ENCODE data around the gene KPTN. TPM values are rescaled to one million over a fixed set of nuclear protein-coding genes. Genes with fewer than 3 reads are reported as not detected.

KPTN gene
- total RNA-seq, 1 experiment from 2014 or later, result 8.0 TPM

GRCh38 chr19:47469363-47469700 lies 14.7 kb downstream of the KPTN start:
- CTCF ChIA-PET, result no interaction called here

GRCh38 chr19:47467914-47468313 lies 16.1 kb downstream of the KPTN start:
- Histone ChIP-seq H4K20me1 (ENCODE audit: low read length) (no peaks in the 10 kb centered on the region), H3K27ac (ENCODE audit: low read length) (no peak overlapping the region), H3K9ac (ENCODE audit: low read length) (no peak overlapping the region), H3K27me3 (ENCODE audit: low read length) (peaks cover 31% of the 10 kb centered on the region), H3K4me1 (ENCODE audit: insufficient read depth, low read length) (no peaks in the 10 kb centered on the region), H3K4me2 (ENCODE audit: low read length) (no peak overlapping the region), H2AFZ (ENCODE audit: low read length) (no peak overlapping the region), H3K4me3 (ENCODE audit: low read length) (no peak overlapping the region), H3K9me3 (ENCODE audit: low read length) (no peaks in the 10 kb centered on the region), H3K9me2 (replicated peaks; ENCODE audit: low read length) (no peaks in the 10 kb centered on the region), H3F3A (ENCODE audit: low read length, unreplicated experiment) (no peaks in the 10 kb centered on the region), H3K79me2 (ENCODE audit: low read length) (no peaks in the 10 kb centered on the region), H3K36me3 (ENCODE audit: low read depth, low read length) (no peaks in the 10 kb centered on the region)
- ChIA-PET POLR2A (ENCODE audit: unreplicated experiment) (no interaction called here), CTCF (no interaction called here)
- BruUV-seq (replicated peaks), result no TSS peak
- intact Hi-C loops (cut with micrococcal nuclease), result no loop called here
- no peak for ATAC-seq
- DNase-seq, result no peak
- TF ChIP-seq EZH2 (IDR thresholded peaks at IDR 0.05; ENCODE audit: low read length, unreplicated experiment) (no peak), EZH2phosphoT487 (IDR thresholded peaks at IDR 0.05; ENCODE audit: borderline replicate concordance, low read length) (no peak)
- TF ChIP-seq, protein P1, sequence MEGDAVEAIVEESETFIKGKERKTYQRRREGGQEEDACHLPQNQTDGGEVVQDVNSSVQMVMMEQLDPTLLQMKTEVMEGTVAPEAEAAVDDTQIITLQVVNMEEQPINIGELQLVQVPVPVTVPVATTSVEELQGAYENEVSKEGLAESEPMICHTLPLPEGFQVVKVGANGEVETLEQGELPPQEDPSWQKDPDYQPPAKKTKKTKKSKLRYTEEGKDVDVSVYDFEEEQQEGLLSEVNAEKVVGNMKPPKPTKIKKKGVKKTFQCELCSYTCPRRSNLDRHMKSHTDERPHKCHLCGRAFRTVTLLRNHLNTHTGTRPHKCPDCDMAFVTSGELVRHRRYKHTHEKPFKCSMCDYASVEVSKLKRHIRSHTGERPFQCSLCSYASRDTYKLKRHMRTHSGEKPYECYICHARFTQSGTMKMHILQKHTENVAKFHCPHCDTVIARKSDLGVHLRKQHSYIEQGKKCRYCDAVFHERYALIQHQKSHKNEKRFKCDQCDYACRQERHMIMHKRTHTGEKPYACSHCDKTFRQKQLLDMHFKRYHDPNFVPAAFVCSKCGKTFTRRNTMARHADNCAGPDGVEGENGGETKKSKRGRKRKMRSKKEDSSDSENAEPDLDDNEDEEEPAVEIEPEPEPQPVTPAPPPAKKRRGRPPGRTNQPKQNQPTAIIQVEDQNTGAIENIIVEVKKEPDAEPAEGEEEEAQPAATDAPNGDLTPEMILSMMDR (conservative IDR thresholded peaks at IDR 0.05; ENCODE audit: low read depth, low read length), result no peak

More at GRCh38 chr19:47469363-47469700, 14.7 kb downstream of the KPTN start:
- no TSS peak for BruUV-seq (replicated peaks)
- POLR2A ChIA-PET (ENCODE audit: unreplicated experiment), result no interaction called here
- no peak overlapping the region for H3K27ac ChIP-seq (ENCODE audit: low read length)
- no peaks in the 10 kb centered on the region for H3K9me3 ChIP-seq (ENCODE audit: low read length)
- no peak for TF ChIP-seq EZH2phosphoT487 (IDR thresholded peaks at IDR 0.05; ENCODE audit: borderline replicate concordance, low read length)
- no peak for TF ChIP-seq EZH2 (IDR thresholded peaks at IDR 0.05; ENCODE audit: low read length, unreplicated experiment)
- TF ChIP-seq, protein P1 (conservative IDR thresholded peaks at IDR 0.05; ENCODE audit: low read depth, low read length), result no peak
- ATAC-seq (no peak; the same call in 1 of the 2 replicates), DNase-seq (no peak)
- intact Hi-C loops (cut with micrococcal nuclease), result no loop called here
- no peaks in the 10 kb centered on the region for H4K20me1 ChIP-seq (ENCODE audit: low read length)
- peaks cover 31% of the 10 kb centered on the region for H3K27me3 ChIP-seq (ENCODE audit: low read length)
- H3K9ac ChIP-seq (ENCODE audit: low read length), result no peak overlapping the region
- no peak overlapping the region for H2AFZ ChIP-seq (ENCODE audit: low read length)
- no peaks in the 10 kb centered on the region for H3K9me2 ChIP-seq (replicated peaks; ENCODE audit: low read length)
- H3F3A ChIP-seq (ENCODE audit: low read length, unreplicated experiment), result no peaks in the 10 kb centered on the region
- no peaks in the 10 kb centered on the region for H3K36me3 ChIP-seq (ENCODE audit: low read depth, low read length)
- no peaks in the 10 kb centered on the region for H3K79me2 ChIP-seq (ENCODE audit: low read length)
- no peak overlapping the region for H3K4me3 ChIP-seq (ENCODE audit: low read length)
- H3K4me1 ChIP-seq (ENCODE audit: insufficient read depth, low read length), result no peaks in the 10 kb centered on the region
- H3K4me2 ChIP-seq (ENCODE audit: low read length), result no peak overlapping the region

DNA sequence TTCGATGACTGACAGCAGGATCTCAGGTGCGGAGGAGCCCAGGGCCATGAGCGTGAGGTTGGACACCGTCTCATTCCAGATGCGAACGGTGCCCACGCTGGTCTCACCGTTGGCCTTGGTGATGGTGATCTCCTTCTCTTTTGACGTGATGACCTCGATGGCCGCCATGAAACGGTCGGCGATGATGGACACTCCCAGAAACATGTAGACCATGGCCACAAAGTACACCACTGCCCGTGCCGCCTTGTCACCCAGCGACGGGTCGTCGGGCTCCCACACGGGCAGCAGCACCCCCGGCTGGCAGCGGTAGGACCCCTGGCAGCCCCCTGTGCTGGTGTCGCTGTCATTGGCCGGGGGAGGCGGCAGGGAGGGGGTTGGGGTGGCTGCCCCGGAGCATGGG lies 18.1 kb downstream of the KPTN start:
- no peaks in the 10 kb centered on the region for H3F3A ChIP-seq (ENCODE audit: low read length, unreplicated experiment)
- DNase-seq (no peak), ATAC-seq (no peak)
- TF ChIP-seq EZH2 (IDR thresholded peaks at IDR 0.05; ENCODE audit: low read length, unreplicated experiment), result no peak
- TF ChIP-seq EZH2phosphoT487 (IDR thresholded peaks at IDR 0.05; ENCODE audit: borderline replicate concordance, low read length), result no peak
- TF ChIP-seq, protein P1 (conservative IDR thresholded peaks at IDR 0.05; ENCODE audit: low read depth, low read length), result no peak
- no TSS peak for BruUV-seq (replicated peaks)
- no peak overlapping the region for H3K27ac ChIP-seq (ENCODE audit: low read length)
- POLR2A ChIA-PET (ENCODE audit: unreplicated experiment), result no interaction called here
- no peaks in the 10 kb centered on the region for H3K79me2 ChIP-seq (ENCODE audit: low read length)
- H3K9ac ChIP-seq (ENCODE audit: low read length), result no peak overlapping the region
- CTCF ChIA-PET, result no interaction called here
- H3K27me3 ChIP-seq (ENCODE audit: low read length), result peaks cover 24% of the 10 kb centered on the region
- no peaks in the 10 kb centered on the region for H4K20me1 ChIP-seq (ENCODE audit: low read length)
- H3K36me3 ChIP-seq (ENCODE audit: low read depth, low read length), result no peaks in the 10 kb centered on the region
- no peaks in the 10 kb centered on the region for H3K9me2 ChIP-seq (replicated peaks; ENCODE audit: low read length)
- H3K4me2 ChIP-seq (ENCODE audit: low read length), result no peak overlapping the region
- H2AFZ ChIP-seq (ENCODE audit: low read length), result no peak overlapping the region
- H3K4me1 ChIP-seq (ENCODE audit: insufficient read depth, low read length), result no peaks in the 10 kb centered on the region
- H3K9me3 ChIP-seq (ENCODE audit: low read length), result no peaks in the 10 kb centered on the region
- H3K4me3 ChIP-seq (ENCODE audit: low read length), result no peak overlapping the region
- intact Hi-C loops (cut with micrococcal nuclease), result no loop called here

Measured in PC-3 (cell line).